IMR-90 (cell line): ENCODE data around the gene EED. TPM values are rescaled to one million over a fixed set of nuclear protein-coding genes. Genes with fewer than 3 reads are reported as not detected.

Experiments
- ATAC-seq: fragments of 200-7000 bp; cut with Tn5 transposase; 2 replicates; pipeline ENCODE4 v1.9.1; 2020; ENCODE audit warnings: low read depth, mild to moderate bottlenecking, moderate library complexity
- BruUV-seq: library from RNA; stranded (reverse); fragments of 400-500 nt; replicated peaks from 2 replicates; lab custom pipeline; 2021; lab: Mats Ljungman, UMichigan
- CTCF ChIA-PET: fragments of 300-600 bp; formaldehyde crosslinking; extraction: SDS; loops from one replicate; lab custom pipeline; 2021; ENCODE audit warnings: antibody characterized with exemption; lab: Yijun Ruan, JAX
- POLR2A ChIA-PET: fragments of 300-600 bp; sonication (Branson Sonifier 250); formaldehyde crosslinking; loops from one replicate; lab custom pipeline; 2022; ENCODE audit warnings: antibody characterized with exemption; ENCODE audit not compliant: unreplicated experiment; lab: Charles Lee
- DNase-seq: peaks from one replicate; pipeline ENCODE4 v3.0.0; 2013
- H2AFZ ChIP-seq: replicated peaks from 2 replicates; pipeline ENCODE3; 2013; ENCODE audit warnings: low read length, mild to moderate bottlenecking; ENCODE audit not compliant: poor library complexity
- H2AK5ac ChIP-seq: 2 replicates; pipeline ENCODE4 v1.6.1; 2013; ENCODE audit warnings: low read depth, low read length, inconsistent platforms
- H2AK9ac ChIP-seq: replicated peaks from 2 replicates; pipeline ENCODE3; 2013; ENCODE audit warnings: mild to moderate bottlenecking, low read depth, low read length, moderate library complexity; ENCODE audit not compliant: poor library complexity
- H2BK120ac ChIP-seq: 2 replicates; pipeline ENCODE4 v1.6.1; 2013; ENCODE audit warnings: low read depth, low read length, inconsistent platforms
- H2BK15ac ChIP-seq: 3 replicates; pipeline ENCODE4 v1.6.1; 2013; ENCODE audit warnings: low read depth, low read length, inconsistent platforms
- H2BK20ac ChIP-seq: 2 replicates; pipeline ENCODE4 v1.6.1; 2013; ENCODE audit warnings: low read depth, mild to moderate bottlenecking, inconsistent platforms, low read length, moderate library complexity
- H2BK5ac ChIP-seq: 2 replicates; pipeline ENCODE4 v1.6.1; 2013; ENCODE audit warnings: mild to moderate bottlenecking, low read depth, low read length, inconsistent platforms; ENCODE audit not compliant: poor library complexity, severe bottlenecking
- H3K14ac ChIP-seq: replicated peaks from 2 replicates; pipeline ENCODE4 v1.6.1; 2013; ENCODE audit warnings: low read depth, low read length, inconsistent platforms
- H3K18ac ChIP-seq: 2 replicates; pipeline ENCODE4 v1.6.1; 2013; ENCODE audit warnings: low read depth, low read length, control low read depth
- H3K23ac ChIP-seq: 2 replicates; pipeline ENCODE4 v1.6.1; 2013; ENCODE audit warnings: low read depth, low read length, inconsistent platforms
- H3K27ac ChIP-seq: 2 replicates; pipeline ENCODE4 v1.5.1; 2013; ENCODE audit warnings: mild to moderate bottlenecking, control low read depth, low read length; ENCODE audit not compliant: insufficient read depth
- H3K27me3 ChIP-seq: 2 replicates; pipeline ENCODE4 v1.6.1; 2013; ENCODE audit warnings: low read length; ENCODE audit not compliant: control insufficient read depth, insufficient read depth
- H3K36me3 ChIP-seq: 2 replicates; pipeline ENCODE4 v1.6.1; 2013; ENCODE audit warnings: low read length, mixed read lengths; ENCODE audit not compliant: control insufficient read depth, insufficient read depth
- H3K4ac ChIP-seq: 2 replicates; pipeline ENCODE4 v1.6.1; 2013; ENCODE audit warnings: low read depth, low read length, inconsistent platforms
- H3K4me1 ChIP-seq: 2 replicates; pipeline ENCODE4 v1.6.1; 2013; ENCODE audit warnings: low read length, mixed read lengths; ENCODE audit not compliant: control insufficient read depth, insufficient read depth
- H3K4me2 ChIP-seq: 2 replicates; pipeline ENCODE4 v1.6.1; 2013; ENCODE audit warnings: low read depth, mild to moderate bottlenecking, control low read depth, low read length, moderate library complexity
- H3K4me3 ChIP-seq: 2 replicates; pipeline ENCODE4 v1.5.1; 2013; ENCODE audit warnings: low read depth, mild to moderate bottlenecking, control low read depth, low read length, moderate library complexity; ENCODE audit not compliant: insufficient read depth
- H3K56ac ChIP-seq: 2 replicates; pipeline ENCODE4 v1.6.1; 2013; ENCODE audit warnings: low read length, inconsistent platforms; ENCODE audit not compliant: insufficient read depth; ENCODE audit errors: extremely low read depth
- H3K79me1 ChIP-seq, 2 experiments: 2 replicates each; pipeline ENCODE4 v1.6.1; 2013; ENCODE audit warnings: low read length in 2 of 2, inconsistent platforms in 1 of 2, low read depth in 1 of 2
- H3K9ac ChIP-seq: 2 replicates; pipeline ENCODE4 v1.6.1; 2013; ENCODE audit warnings: low read depth, low read length, control low read depth
- H3K9me1 ChIP-seq: 2 replicates; pipeline ENCODE4 v1.6.1; 2013; ENCODE audit warnings: low read length, inconsistent platforms; ENCODE audit not compliant: insufficient read depth
- H3K9me3 ChIP-seq: 2 replicates; pipeline ENCODE4 v1.6.1; 2013; ENCODE audit warnings: low read length; ENCODE audit not compliant: control insufficient read depth, insufficient read depth
- H4K20me1 ChIP-seq: 2 replicates; pipeline ENCODE4 v1.6.1; 2013; ENCODE audit warnings: low read length, inconsistent platforms; ENCODE audit not compliant: insufficient read depth
- H4K5ac ChIP-seq: 2 replicates; pipeline ENCODE4 v1.6.1; 2013; ENCODE audit warnings: mild to moderate bottlenecking, low read depth, low read length, control low read depth
- H4K8ac ChIP-seq, 2 experiments: 2 replicates each; pipeline ENCODE4 v1.6.1; 2013; ENCODE audit warnings: low read depth in 2 of 2, low read length in 2 of 2, control low read depth in 1 of 2, inconsistent platforms in 1 of 2
- H4K91ac ChIP-seq: 2 replicates; pipeline ENCODE4 v1.6.1; 2013; ENCODE audit warnings: low read depth, low read length, inconsistent platforms; ENCODE audit not compliant: insufficient read depth
- CEBPB ChIP-seq: IDR thresholded peaks from 2 replicates; pipeline ENCODE4 v1.6.1; 2012; ENCODE audit warnings: low read depth, low read length, improper control_type of control experiment
- CHD1 ChIP-seq: IDR thresholded peaks from 2 replicates; pipeline ENCODE4 v1.6.1; 2012; ENCODE audit warnings: low read depth, low read length, improper control_type of control experiment
- ELK1 ChIP-seq: fragments of 150-350 bp; IDR thresholded peaks from 2 replicates; pipeline ENCODE4 v1.6.1; 2016; ENCODE audit warnings: low read depth, mild to moderate bottlenecking, low read length, moderate library complexity, borderline replicate concordance
- FOS ChIP-seq: fragments of 150-350 bp; IDR thresholded peaks from 2 replicates; pipeline ENCODE4 v1.6.1; 2016; ENCODE audit warnings: low read depth, low read length
- POLR2A ChIP-seq: IDR thresholded peaks from 2 replicates; pipeline ENCODE4 v1.6.1; 2012; ENCODE audit warnings: mild to moderate bottlenecking, low read depth, low read length
- SMC3 ChIP-seq: fragments of 150-350 bp; IDR thresholded peaks from 2 replicates; pipeline ENCODE4 v1.6.1; 2016; ENCODE audit warnings: low read depth, mild to moderate bottlenecking, antibody characterized with exemption, low read length, moderate library complexity
- WGBS, 2 experiments: methylation state at CpG; one replicate each; pipeline versions ENCODE4 v1.1.5 to v1.1.7; 2013; ENCODE audit warnings: missing lambda C conversion rate in 2 of 2; ENCODE audit not compliant: insufficient read length in 1 of 2; ENCODE audit errors: extremely low coverage in 2 of 2; 5-methylcytosine and 5-hydroxymethylcytosine counted together
- dilution Hi-C: fragments of 300-500 bp; cut with HindIII; formaldehyde crosslinking; loops from one replicate; pipeline ENCODE4 v1.14.3; 2018; ENCODE audit warnings: low sequenced_read_pairs; ENCODE audit not compliant: unreplicated experiment
- in situ Hi-C: fragments of 300-500 bp; cut with MboI; formaldehyde crosslinking; loops from 3 replicates; pipeline ENCODE4 v1.14.3; 2019; ENCODE audit warnings: low sequenced_read_pairs, inconsistent platforms, mixed read lengths
- intact Hi-C: fragments of 100-400 bp; cut with micrococcal nuclease; formaldehyde crosslinking; loops from 2 replicates; pipeline ENCODE4 v1.10.0; 2022
- polyA plus RNA-seq, 3 experiments: library from polyadenylated mRNA; depleted of rRNA; stranded (reverse); fragments of >200 nt; gene quantifications; 2 replicates each; pipeline ENCODE4 v1.2.3, GENCODE V29; 2012; ENCODE audit warnings: low replicate concordance in 1 of 3
- total RNA-seq: library from RNA; depleted of rRNA; stranded (reverse); fragments of >200 nt; gene quantifications from 2 replicates; pipeline ENCODE4 v1.2.3, GENCODE V29; 2012

Gene EED
- total and polyA plus RNA-seq, 2 of the 4 experiments (the other 2 are of a cell fraction), result 11.1 to 11.5 TPM

GRCh38 chr11:86211619-86212018, 32.9 kb upstream of the EED start:
- Histone ChIP-seq H4K91ac (no peak overlapping the region), H3K14ac (no peak overlapping the region), H3K4ac (no peak overlapping the region), H3K23ac (no peak overlapping the region), H4K20me1 (no peaks in the 10 kb centered on the region), H3K4me2 (no peak overlapping the region), H2BK15ac (no peak overlapping the region; the same call in 2 of the 3 replicates), H2AK9ac (no peak overlapping the region), H2BK5ac (no peak overlapping the region), H4K5ac (no peak overlapping the region), H3K18ac (no peak overlapping the region), H2BK120ac (no peak overlapping the region), H3K4me3 (no peak overlapping the region), H4K8ac (no peak overlapping the region), H2AK5ac (no peak overlapping the region), H3K56ac (no peak overlapping the region), H3K79me1 (no peaks in the 10 kb centered on the region), H2BK20ac (no peak overlapping the region), H3K27me3 (no peaks in the 10 kb centered on the region), H3K36me3 (no peaks in the 10 kb centered on the region), H3K4me1 (no peaks in the 10 kb centered on the region), H3K27ac (no peak overlapping the region), H2AFZ (no peak overlapping the region), H3K9me3 (no peaks in the 10 kb centered on the region), H3K9ac (no peak overlapping the region), H3K9me1 (no peaks in the 10 kb centered on the region)
- TF ChIP-seq CEBPB, result no peak
- no peak for TF ChIP-seq ELK1
- no peak for TF ChIP-seq POLR2A
- TF ChIP-seq SMC3, result no peak
- no peak for TF ChIP-seq FOS
- TF ChIP-seq CHD1, result no peak
- CTCF ChIA-PET, result interaction anchor here (0.6 to 1.0 kb wide), 2 partner anchors 174 to 265 kb away, joined by 3 to 4 read pairs; no protein-coding TSS in a partner anchor
- intact Hi-C loops (no loop called here), in situ Hi-C loops (loop anchor here (25.0 kb wide), 1 partner anchor 174 kb away; no protein-coding TSS in a partner anchor), dilution Hi-C loops (no loop called here)
- POLR2A ChIA-PET, result no interaction called here
- ATAC-seq, result no peak
- no CpG with 5 or more reads among the region's 4 CpGs for WGBS, 2 experiments
- no TSS peak for BruUV-seq
- no peak for DNase-seq
